ENCODE measurements around the gene COL13A1.

COL13A1 gene

DNA sequence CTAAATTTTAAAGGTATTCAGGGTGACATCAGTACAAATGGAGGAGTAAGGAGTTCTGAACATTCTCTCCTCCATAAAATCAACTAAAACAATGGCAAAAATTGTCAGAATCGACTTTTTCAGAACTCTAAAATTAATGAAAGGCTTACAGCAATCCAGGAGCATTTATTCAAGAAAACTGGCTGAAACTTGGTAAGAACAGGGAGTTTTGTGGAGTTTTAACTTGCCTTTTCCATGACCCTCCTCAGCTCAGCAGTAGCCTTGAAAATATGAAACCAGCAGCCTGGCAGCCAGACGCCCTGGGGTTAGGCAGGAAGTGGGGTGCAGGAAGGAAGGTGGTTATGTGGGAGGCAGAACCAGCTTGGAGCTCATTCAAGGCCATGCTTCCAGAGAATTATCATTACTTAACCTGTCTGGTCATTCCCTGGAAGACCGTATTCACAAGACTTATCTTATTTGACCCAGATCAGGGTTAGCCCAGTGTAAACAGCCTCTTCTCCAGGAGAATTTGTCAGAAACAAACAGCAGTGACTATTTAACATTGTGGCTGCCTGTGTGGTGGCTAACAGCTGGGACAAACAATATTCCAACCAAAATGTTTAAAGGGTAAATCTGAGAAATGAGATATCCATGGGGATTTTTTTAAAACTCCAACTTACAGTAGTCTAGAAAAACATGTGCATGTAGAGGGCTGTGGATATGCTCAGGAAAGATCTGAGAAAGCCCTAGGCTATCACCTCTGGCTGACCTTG is 175.3 kb downstream of the COL13A1 start:
- Mint-ChIP-seq H3K9me3 (ENCODE audit: low read depth) (peaks cover 17% of the 10 kb centered on the region), H3K4me3 (no peak overlapping the region), H3K36me3 (peaks cover 22% of the 10 kb centered on the region), H3K27ac (no peak overlapping the region), H3K27me3 (peaks cover 27% of the 10 kb centered on the region), H3K4me1 (ENCODE audit: low read depth) (peaks cover 8% of the 10 kb centered on the region)

DNA sequence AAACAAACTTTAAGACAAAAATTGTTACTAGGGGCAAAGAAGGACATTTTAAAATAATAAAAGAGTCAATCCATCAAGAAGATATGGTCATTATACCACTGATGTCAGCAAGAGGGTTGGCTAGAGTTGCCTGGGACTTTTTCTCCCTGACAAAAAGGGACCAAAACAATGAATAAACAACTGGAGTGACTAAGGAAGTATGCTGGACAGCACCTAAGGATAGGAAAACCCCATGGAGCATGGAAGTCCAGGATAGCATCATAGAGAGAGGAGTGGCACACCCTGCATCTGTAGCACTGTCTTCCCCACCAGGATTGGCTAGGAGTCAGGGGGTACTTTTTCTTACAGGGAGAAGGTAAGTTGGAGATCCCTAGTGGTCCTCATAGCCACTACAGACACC is 177.5 kb downstream of the COL13A1 start:
- H3K4me1 Mint-ChIP-seq (ENCODE audit: low read depth), result peaks cover 8% of the 10 kb centered on the region

GRCh38 chr10:69980672-69981071 is 179.0 kb downstream of the COL13A1 start:
- peaks cover 31% of the 10 kb centered on the region for H3K27me3 Mint-ChIP-seq

More for the DNA sequence above, 177.5 kb downstream of the COL13A1 start:
- Mint-ChIP-seq H3K27me3 (peaks cover 35% of the 10 kb centered on the region), H3K27ac (no peak overlapping the region), H3K4me3 (no peak overlapping the region), H3K36me3 (peaks cover 23% of the 10 kb centered on the region), H3K9me3 (ENCODE audit: low read depth) (peaks cover 17% of the 10 kb centered on the region)

GRCh38 chr10:69988094-69988493 is 186.4 kb downstream of the COL13A1 start:
- Mint-ChIP-seq H3K4me1 (ENCODE audit: low read depth) (no peaks in the 10 kb centered on the region), H3K27ac (no peak overlapping the region), H3K4me3 (no peak overlapping the region), H3K27me3 (peaks cover 5% of the 10 kb centered on the region), H3K9me3 (ENCODE audit: low read depth) (no peaks in the 10 kb centered on the region), H3K36me3 (no peaks in the 10 kb centered on the region)

More at GRCh38 chr10:69980672-69981071, 179.0 kb downstream of the COL13A1 start:
- Mint-ChIP-seq H3K4me1 (ENCODE audit: low read depth) (peaks cover 8% of the 10 kb centered on the region), H3K36me3 (peaks cover 23% of the 10 kb centered on the region), H3K9me3 (ENCODE audit: low read depth) (peaks cover 17% of the 10 kb centered on the region), H3K4me3 (no peak overlapping the region), H3K27ac (no peak overlapping the region)

GRCh38 chr10:69991151-69991550 is 189.4 kb downstream of the COL13A1 start:
- Mint-ChIP-seq H3K9me3 (ENCODE audit: low read depth) (no peaks in the 10 kb centered on the region), H3K4me1 (ENCODE audit: low read depth) (peaks cover 1% of the 10 kb centered on the region), H3K27ac (no peak overlapping the region), H3K27me3 (peaks cover 4% of the 10 kb centered on the region), H3K4me3 (no peak overlapping the region), H3K36me3 (no peaks in the 10 kb centered on the region)

- Mint-ChIP-seq H3K4me3 (no peak overlapping the region), H3K36me3 (no peaks in the 10 kb centered on the region), H3K27ac (no peak overlapping the region), H3K9me3 (ENCODE audit: low read depth) (no peaks in the 10 kb centered on the region), H3K4me1 (ENCODE audit: low read depth) (peaks cover 1% of the 10 kb centered on the region), H3K27me3 (peaks cover 3% of the 10 kb centered on the region)
Measured at GRCh38 chr10:69994262-69994661, 192.6 kb downstream of the COL13A1 start.

GRCh38 chr10:69996611-69997010 is 194.9 kb downstream of the COL13A1 start:
- peaks cover 1% of the 10 kb centered on the region for H3K4me1 Mint-ChIP-seq (ENCODE audit: low read depth)
- no peaks in the 10 kb centered on the region for H3K9me3 Mint-ChIP-seq (ENCODE audit: low read depth)
- no peaks in the 10 kb centered on the region for H3K36me3 Mint-ChIP-seq
- H3K27me3 Mint-ChIP-seq, result peaks cover 2% of the 10 kb centered on the region
- H3K27ac Mint-ChIP-seq, result no peak overlapping the region
- no peak overlapping the region for H3K4me3 Mint-ChIP-seq

- no peaks in the 10 kb centered on the region for H3K36me3 Mint-ChIP-seq
- no peaks in the 10 kb centered on the region for H3K4me1 Mint-ChIP-seq (ENCODE audit: low read depth)
- H3K27ac Mint-ChIP-seq, result no peak overlapping the region
- H3K27me3 Mint-ChIP-seq, result peaks cover 6% of the 10 kb centered on the region
- no peak overlapping the region for H3K4me3 Mint-ChIP-seq
- no peaks in the 10 kb centered on the region for H3K9me3 Mint-ChIP-seq (ENCODE audit: low read depth)
Measured at GRCh38 chr10:70000262-70000661, 198.6 kb downstream of the COL13A1 start.

GRCh38 chr10:70007116-70007820 is 205.6 kb downstream of the COL13A1 start:
- Mint-ChIP-seq H3K27ac (no peak overlapping the region), H3K27me3 (peaks cover 22% of the 10 kb centered on the region), H3K36me3 (no peaks in the 10 kb centered on the region), H3K9me3 (ENCODE audit: low read depth) (no peaks in the 10 kb centered on the region), H3K4me1 (ENCODE audit: low read depth) (no peaks in the 10 kb centered on the region), H3K4me3 (no peak overlapping the region)

All from activated naive CD8-positive, alpha-beta T cell (primary cell).